Endothelial cell of umbilical vein (primary cell): ENCODE measurements around the gene PKNOX1.

Source experiments
- CTCF ChIP-seq, 2 donors: IDR thresholded peaks; 1 replicate in 1 of 2; 2 replicates in 1 of 2; pipeline ENCODE4 v1.5.1; 2011; ENCODE audit warnings: low read length in 2 of 2, mild to moderate bottlenecking in 2 of 2, moderate library complexity in 2 of 2, control low read depth in 1 of 2, inconsistent platforms in 1 of 2, low read depth in 1 of 2; ENCODE audit not compliant: insufficient read depth in 1 of 2; ENCODE audit errors: extremely low read depth in 1 of 2
- MAX ChIP-seq: IDR thresholded peaks from 2 replicates; pipeline ENCODE4 v1.6.1; 2011; ENCODE audit not compliant: insufficient read depth, insufficient read length
- POLR2A ChIP-seq: IDR thresholded peaks from 2 replicates; pipeline ENCODE4 v1.6.1; 2012; ENCODE audit warnings: low read depth, mild to moderate bottlenecking, control low read depth, low read length

- TF ChIP-seq CTCF (IDR thresholded peaks at IDR 0.05; ENCODE audit: extremely low read depth in 1 of 2, insufficient read depth in 1 of 2, low read depth in 1 of 2, low read length in 2 of 2): no peak
- no peak for TF ChIP-seq POLR2A
- TF ChIP-seq MAX: no peak
Measured at GRCh38 chr21:42997053-42997452, 22.7 kb downstream of the PKNOX1 start.
